LHCN-M2 (cell line): Measurements from ENCODE around the gene MYH6. TPM values are rescaled to one million over a fixed set of nuclear protein-coding genes. Genes with fewer than 3 reads are reported as not detected.
"Not testable (repeated sequence)": the region's sequence is repeated elsewhere in the genome, so short reads cannot be mapped to it uniquely, and the experiment has no call there.

Experiments
- DNase-seq: peaks from one replicate; pipeline ENCODE4 v3.0.0-alpha.2; 2012; ENCODE audit warnings: low read depth
- polyA plus RNA-seq: library from polyadenylated mRNA; unstranded; fragments of >200 nt; gene quantifications from one replicate; pipeline ENCODE4 v1.2.1, GENCODE V29; 2012; ENCODE audit warnings: missing spikeins
- total RNA-seq: library from RNA; depleted of rRNA; stranded (reverse); fragments of >200 nt; gene quantifications from 2 replicates; pipeline ENCODE4 v1.2.3, GENCODE V29; 2014; rRNA removed

Gene MYH6
- total RNA-seq = not detected in 2 replicates
- polyA plus RNA-seq = not detected

GRCh38 chr14:23407516-23408306, at the start of gene MYH6:
TSS of gene MYH6 (minus strand) at chr14:23408273. CDS start at chr14:23407223, 1,050 bp downstream.
- DNase-seq = no peak

GRCh38 chr14:23456883-23457586, 49.0 kb upstream of the MYH6 start:
- not testable (repeated sequence) for DNase-seq

- DNase-seq = no peak
Observed at GRCh38 chr14:23454445-23454856, 46.4 kb upstream of the MYH6 start.

- DNase-seq = no peak
Observed at GRCh38 chr14:23452237-23452636, 44.2 kb upstream of the MYH6 start.

GRCh38 chr14:23450379-23450778, 42.3 kb upstream of the MYH6 start:
- DNase-seq = no peak

- DNase-seq = no peak
Observed at GRCh38 chr14:23449314-23449713, 41.2 kb upstream of the MYH6 start.

GRCh38 chr14:23447361-23448350, 39.6 kb upstream of the MYH6 start:
- no peak for DNase-seq

- no peak for DNase-seq
Observed at GRCh38 chr14:23446291-23446851, 38.3 kb upstream of the MYH6 start.

- DNase-seq = no peak
Observed at GRCh38 chr14:23445773-23446172, 37.7 kb upstream of the MYH6 start.

- peak; percentile 42 for DNase-seq
Observed at GRCh38 chr14:23444314-23444713, 36.2 kb upstream of the MYH6 start.

GRCh38 chr14:23443881-23444280, 35.8 kb upstream of the MYH6 start:
- no peak for DNase-seq

- DNase-seq = no peak
Observed at GRCh38 chr14:23443411-23443812, 35.3 kb upstream of the MYH6 start.

GRCh38 chr14:23442721-23443356, 34.8 kb upstream of the MYH6 start:
- DNase-seq = no peak

GRCh38 chr14:23441076-23441475, 33.0 kb upstream of the MYH6 start:
- peak; percentile 26 for DNase-seq

GRCh38 chr14:23439107-23439835, 31.2 kb upstream of the MYH6 start:
- DNase-seq = no peak

GRCh38 chr14:23438101-23438971, 30.3 kb upstream of the MYH6 start:
- peak; percentile 66 for DNase-seq

- peak; percentile 10 for DNase-seq
Observed at GRCh38 chr14:23437133-23438100, 29.3 kb upstream of the MYH6 start.
